Endodermal cell (in vitro differentiated cells): ENCODE measurements around the gene LAMA1. TPM values are rescaled to one million over a fixed set of nuclear protein-coding genes. Genes with fewer than 3 reads are reported as not detected.

Experiments
- DNase-seq: peaks from one replicate; pipeline ENCODE4 v3.0.0-alpha.2; 2017
- H3K27ac ChIP-seq: 2 replicates; pipeline ENCODE4 v1.5.1; 2013; ENCODE audit warnings: mild to moderate bottlenecking, low read depth, low read length, moderate library complexity
- H3K27me3 ChIP-seq: 2 replicates; pipeline ENCODE4 v1.6.1; 2013; ENCODE audit warnings: mild to moderate bottlenecking, low read length, moderate library complexity; ENCODE audit not compliant: insufficient read depth, control insufficient read depth, poor library complexity, severe bottlenecking
- H3K36me3 ChIP-seq: 2 replicates; pipeline ENCODE4 v1.7.0; 2013; ENCODE audit warnings: mild to moderate bottlenecking, low read length, moderate library complexity; ENCODE audit not compliant: control insufficient read depth, insufficient read depth
- H3K4me1 ChIP-seq: one replicate; pipeline ENCODE4 v1.7.0; 2013; ENCODE audit warnings: low read length; ENCODE audit not compliant: control insufficient read depth, insufficient read depth
- H3K4me3 ChIP-seq: 2 replicates; pipeline ENCODE4 v1.5.1; 2013; ENCODE audit warnings: mild to moderate bottlenecking, low read length, moderate library complexity
- H3K9ac ChIP-seq: 2 replicates; pipeline ENCODE4 v1.6.1; 2013; ENCODE audit warnings: mild to moderate bottlenecking, low read length, moderate library complexity; ENCODE audit not compliant: poor library complexity, severe bottlenecking; ENCODE audit errors: extremely low read depth
- H3K9me3 ChIP-seq: 2 replicates; pipeline ENCODE4 v1.6.1; 2013; ENCODE audit warnings: mild to moderate bottlenecking, low read length, moderate library complexity; ENCODE audit not compliant: control insufficient read depth
- H3K27ac Mint-ChIP-seq: 2 replicates; pipeline ENCODE4 v1.8.0; 2020; ENCODE audit warnings: mixed read lengths
- H3K27me3 Mint-ChIP-seq: 2 replicates; pipeline ENCODE4 v1.8.0; 2021; ENCODE audit warnings: mild to moderate bottlenecking, mixed read lengths; ENCODE audit not compliant: insufficient read depth
- H3K36me3 Mint-ChIP-seq: 2 replicates; pipeline ENCODE4 v1.8.0; 2020; ENCODE audit warnings: low read depth, mixed read lengths
- H3K4me1 Mint-ChIP-seq: 2 replicates; pipeline ENCODE4 v1.8.0; 2020; ENCODE audit warnings: mixed read lengths
- H3K4me3 Mint-ChIP-seq: 2 replicates; pipeline ENCODE4 v1.8.0; 2020; ENCODE audit warnings: mild to moderate bottlenecking, moderate library complexity, mixed read lengths
- H3K9me3 Mint-ChIP-seq: 2 replicates; pipeline ENCODE4 v1.8.0; 2020; ENCODE audit warnings: mild to moderate bottlenecking, mixed read lengths
- WGBS, 2 experiments: methylation state at CpG; one replicate each; pipeline versions ENCODE4 v1.1.5 to v1.1.7; 2013; ENCODE audit warnings: missing lambda C conversion rate in 2 of 2, mixed read lengths in 1 of 2; ENCODE audit not compliant: insufficient coverage in 1 of 2, insufficient read length in 1 of 2; 5-methylcytosine and 5-hydroxymethylcytosine counted together
- total RNA-seq, 2 donors: library from RNA; stranded (reverse); fragmentation: NEBNext Ultra II Directional in 1 of 2; extraction: Animal tissue kit (Norgen Biotek cat#: 25700) in 1 of 2; gene quantifications; 2 replicates in 1 of 2; 3 replicates in 1 of 2; pipeline ENCODE4 v1.2.1, GENCODE V29; 2021
- TF ChIP-seq, protein P1 (sequence below): fragments of 200-600 bp; sonication (generic); conservative IDR thresholded peaks from 2 replicates; pipeline ENCODE4 v1.5.0; 2021; ENCODE audit warnings: antibody characterized with exemption, mild to moderate bottlenecking

The LAMA1 gene
- total RNA-seq, 2 donors from 2014 or later: 198 to 316 TPM

DNA sequence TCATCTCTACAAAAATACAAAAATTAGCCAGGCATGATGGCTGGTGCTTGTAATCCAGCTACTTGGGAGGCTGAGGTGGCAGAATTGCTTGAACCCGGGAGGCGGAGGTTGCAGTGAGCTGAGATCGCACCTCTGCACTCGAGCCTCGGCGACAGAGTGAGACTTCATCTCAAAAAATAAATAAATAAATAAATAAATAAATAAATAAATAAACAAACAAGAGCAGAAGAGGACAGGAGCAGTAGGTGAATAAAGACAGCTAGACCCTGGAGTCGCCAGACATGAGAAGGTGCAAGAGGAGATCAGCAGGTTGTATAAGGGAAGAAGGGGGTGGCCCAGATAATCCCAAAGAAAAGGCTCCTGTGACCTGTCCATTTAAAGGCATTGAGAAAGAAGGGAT lies 12.3 kb downstream of the LAMA1 start:
- Mint-ChIP-seq H3K4me3 (no peak overlapping the region), H3K27me3 (no peaks in the 10 kb centered on the region), H3K27ac (no peak overlapping the region), H3K4me1 (peaks cover 22% of the 10 kb centered on the region), H3K36me3 (peaks cover 57% of the 10 kb centered on the region), H3K9me3 (peaks cover 4% of the 10 kb centered on the region)
- no peak overlapping the region for H3K27ac ChIP-seq
- H3K4me3 ChIP-seq: no peak overlapping the region
- peaks cover 13% of the 10 kb centered on the region for H3K9me3 ChIP-seq
- 99 to 100% methylated on average over 1 to 4 of the region's 7 CpGs for WGBS, 2 experiments
- TF ChIP-seq, protein P1, sequence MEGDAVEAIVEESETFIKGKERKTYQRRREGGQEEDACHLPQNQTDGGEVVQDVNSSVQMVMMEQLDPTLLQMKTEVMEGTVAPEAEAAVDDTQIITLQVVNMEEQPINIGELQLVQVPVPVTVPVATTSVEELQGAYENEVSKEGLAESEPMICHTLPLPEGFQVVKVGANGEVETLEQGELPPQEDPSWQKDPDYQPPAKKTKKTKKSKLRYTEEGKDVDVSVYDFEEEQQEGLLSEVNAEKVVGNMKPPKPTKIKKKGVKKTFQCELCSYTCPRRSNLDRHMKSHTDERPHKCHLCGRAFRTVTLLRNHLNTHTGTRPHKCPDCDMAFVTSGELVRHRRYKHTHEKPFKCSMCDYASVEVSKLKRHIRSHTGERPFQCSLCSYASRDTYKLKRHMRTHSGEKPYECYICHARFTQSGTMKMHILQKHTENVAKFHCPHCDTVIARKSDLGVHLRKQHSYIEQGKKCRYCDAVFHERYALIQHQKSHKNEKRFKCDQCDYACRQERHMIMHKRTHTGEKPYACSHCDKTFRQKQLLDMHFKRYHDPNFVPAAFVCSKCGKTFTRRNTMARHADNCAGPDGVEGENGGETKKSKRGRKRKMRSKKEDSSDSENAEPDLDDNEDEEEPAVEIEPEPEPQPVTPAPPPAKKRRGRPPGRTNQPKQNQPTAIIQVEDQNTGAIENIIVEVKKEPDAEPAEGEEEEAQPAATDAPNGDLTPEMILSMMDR: no peak
- H3K36me3 ChIP-seq: peaks cover 34% of the 10 kb centered on the region
- DNase-seq: no peak
- peaks cover 9% of the 10 kb centered on the region for H3K4me1 ChIP-seq
- no peaks in the 10 kb centered on the region for H3K27me3 ChIP-seq
- H3K9ac ChIP-seq: no peak overlapping the region

DNA sequence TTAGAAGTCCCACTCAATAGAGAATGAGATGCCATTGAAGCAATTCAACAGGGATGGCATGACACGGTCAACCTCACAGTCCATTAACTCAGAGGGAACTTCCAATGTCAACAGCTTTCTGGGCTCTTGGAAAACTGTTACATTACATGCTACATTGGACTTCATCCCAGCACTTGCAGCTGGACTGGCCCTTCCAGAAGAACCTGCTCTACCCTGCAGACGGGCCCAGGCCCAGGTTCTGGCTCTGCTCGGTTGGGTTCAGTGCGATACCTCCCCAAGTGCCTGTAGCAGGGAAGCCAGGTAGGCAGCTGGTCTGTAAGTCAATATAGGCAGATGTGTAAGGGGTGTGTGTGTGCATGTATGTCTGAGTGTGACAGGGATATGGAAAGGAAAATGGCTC lies 12.9 kb downstream of the LAMA1 start:
- no peak overlapping the region for H3K27ac Mint-ChIP-seq
- peaks cover 9% of the 10 kb centered on the region for H3K9me3 Mint-ChIP-seq
- no peaks in the 10 kb centered on the region for H3K27me3 ChIP-seq
- H3K9ac ChIP-seq: no peak overlapping the region
- H3K9me3 ChIP-seq: peaks cover 19% of the 10 kb centered on the region
- no peak overlapping the region for H3K27ac ChIP-seq
- H3K4me1 ChIP-seq: peaks cover 9% of the 10 kb centered on the region
- H3K27me3 Mint-ChIP-seq: no peaks in the 10 kb centered on the region
- H3K4me3 ChIP-seq: no peak overlapping the region
- no peak for DNase-seq
- 97% methylated on average over 4 of the region's 4 CpGs for WGBS, 2 experiments
- H3K36me3 Mint-ChIP-seq: peaks cover 62% of the 10 kb centered on the region
- H3K36me3 ChIP-seq: peaks cover 37% of the 10 kb centered on the region
- no peak overlapping the region for H3K4me3 Mint-ChIP-seq
- peaks cover 20% of the 10 kb centered on the region for H3K4me1 Mint-ChIP-seq
- TF ChIP-seq, protein P1: no peak

DNA sequence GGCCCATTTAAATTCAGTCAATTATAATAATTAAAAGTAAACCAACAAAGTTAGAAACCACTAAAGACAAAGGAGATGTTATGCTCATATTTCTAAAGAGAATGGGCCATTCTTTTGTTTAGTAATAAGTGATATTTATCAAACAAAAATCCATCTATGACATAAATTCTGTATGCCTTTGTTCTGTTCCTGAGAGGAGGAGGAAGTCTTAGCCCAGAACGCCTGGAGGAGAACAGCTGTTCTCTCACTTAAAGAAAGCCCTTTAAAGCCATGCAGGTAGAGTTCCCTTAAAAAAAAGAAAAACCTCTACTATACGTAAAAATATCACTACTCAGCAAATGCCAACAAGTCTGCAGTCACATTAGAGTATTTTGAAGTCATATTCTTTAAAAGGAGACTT lies 15.5 kb downstream of the LAMA1 start:
- no peak overlapping the region for H3K9ac ChIP-seq
- Mint-ChIP-seq H3K4me3 (no peak overlapping the region), H3K27ac (no peak overlapping the region), H3K27me3 (no peaks in the 10 kb centered on the region), H3K4me1 (peaks cover 9% of the 10 kb centered on the region), H3K36me3 (peaks cover 55% of the 10 kb centered on the region), H3K9me3 (peaks cover 16% of the 10 kb centered on the region)
- peaks cover 27% of the 10 kb centered on the region for H3K36me3 ChIP-seq
- no peak overlapping the region for H3K4me3 ChIP-seq
- H3K27me3 ChIP-seq: no peaks in the 10 kb centered on the region
- no peak overlapping the region for H3K27ac ChIP-seq
- no peaks in the 10 kb centered on the region for H3K4me1 ChIP-seq
- peaks cover 19% of the 10 kb centered on the region for H3K9me3 ChIP-seq
- 83% methylated on average over 1 of the region's 2 CpGs; no CpG with 5 or more reads in 1 of the 2 experiments for WGBS, 2 experiments
- TF ChIP-seq, protein P1: no peak
- no peak for DNase-seq
